ENCODE data around the gene EPHX1.

DNA sequence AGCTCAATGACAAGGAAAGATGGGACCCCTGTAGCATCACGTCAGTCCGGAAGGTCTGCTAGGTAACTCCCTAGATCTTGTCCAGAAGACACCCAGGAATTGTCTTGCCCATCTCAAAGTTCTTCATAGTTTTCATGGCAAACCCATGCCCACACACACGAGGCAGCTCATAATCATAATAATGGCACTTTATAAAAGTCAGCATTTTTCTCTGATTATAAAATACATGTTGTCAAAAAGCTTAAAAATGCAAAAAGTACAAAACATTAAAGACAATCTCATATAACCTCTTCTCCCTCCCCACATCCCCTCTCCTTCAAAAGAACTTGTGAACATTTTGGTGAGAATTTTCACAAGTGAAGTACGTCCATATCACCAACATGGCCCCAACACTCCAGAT lies 30.8 kb downstream of the EPHX1 start:
- TF ChIP-seq, protein P1, sequence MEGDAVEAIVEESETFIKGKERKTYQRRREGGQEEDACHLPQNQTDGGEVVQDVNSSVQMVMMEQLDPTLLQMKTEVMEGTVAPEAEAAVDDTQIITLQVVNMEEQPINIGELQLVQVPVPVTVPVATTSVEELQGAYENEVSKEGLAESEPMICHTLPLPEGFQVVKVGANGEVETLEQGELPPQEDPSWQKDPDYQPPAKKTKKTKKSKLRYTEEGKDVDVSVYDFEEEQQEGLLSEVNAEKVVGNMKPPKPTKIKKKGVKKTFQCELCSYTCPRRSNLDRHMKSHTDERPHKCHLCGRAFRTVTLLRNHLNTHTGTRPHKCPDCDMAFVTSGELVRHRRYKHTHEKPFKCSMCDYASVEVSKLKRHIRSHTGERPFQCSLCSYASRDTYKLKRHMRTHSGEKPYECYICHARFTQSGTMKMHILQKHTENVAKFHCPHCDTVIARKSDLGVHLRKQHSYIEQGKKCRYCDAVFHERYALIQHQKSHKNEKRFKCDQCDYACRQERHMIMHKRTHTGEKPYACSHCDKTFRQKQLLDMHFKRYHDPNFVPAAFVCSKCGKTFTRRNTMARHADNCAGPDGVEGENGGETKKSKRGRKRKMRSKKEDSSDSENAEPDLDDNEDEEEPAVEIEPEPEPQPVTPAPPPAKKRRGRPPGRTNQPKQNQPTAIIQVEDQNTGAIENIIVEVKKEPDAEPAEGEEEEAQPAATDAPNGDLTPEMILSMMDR (IDR thresholded peaks at IDR 0.05), result no peak
- TF ChIP-seq POLR2A (IDR thresholded peaks at IDR 0.05) (no peak), POLR2AphosphoS5 (IDR thresholded peaks at IDR 0.05) (no peak)

Data from breast epithelium (tissue), 3 donors.